SK-N-SH (cell line): Measurements from ENCODE around the gene APH1B. TPM values are rescaled to one million over a fixed set of nuclear protein-coding genes. Genes with fewer than 3 reads are reported as not detected.

Source experiments
- CTCF ChIA-PET: fragments of 300-600, 350-600 bp; formaldehyde crosslinking; extraction: SDS; loops from one replicate; lab custom pipeline; 2021; lab: Yijun Ruan, JAX
- POLR2A ChIA-PET: fragments of 350-600 bp; sonication (Branson Sonifier 250); formaldehyde crosslinking; extraction: SDS; loops from one replicate; lab custom pipeline; 2020; ENCODE audit warnings: antibody characterized with exemption, inconsistent platforms; lab: Yijun Ruan, JAX
- DNase-seq: peaks from one replicate; pipeline ENCODE4 v3.0.0; 2012
- H2AFZ ChIP-seq: fragments of 200-600 bp; sonication (generic); 2 replicates; pipeline ENCODE4 v1.8.1; 2016; ENCODE audit warnings: antibody characterized with exemption, mild to moderate bottlenecking, low read depth
- H3F3A ChIP-seq: fragments of 200-600 bp; sonication (generic); replicated peaks from 2 replicates; pipeline ENCODE3; 2016; ENCODE audit warnings: antibody characterized with exemption, mild to moderate bottlenecking; ENCODE audit not compliant: insufficient read depth
- H3K27ac ChIP-seq, 2 experiments: fragments of 200-500 bp in 1 of 2; fragments of 200-600 bp in 1 of 2; sonication (Bioruptor generic) in 1 of 2; sonication (generic), shearing (Covaris generic) in 1 of 2; 2 replicates each; pipeline versions ENCODE4 v1.5.1 to v1.6.1; 2014 to 2016; ENCODE audit warnings: low read depth in 2 of 2, inconsistent platforms in 1 of 2, low read length in 1 of 2, mild to moderate bottlenecking in 1 of 2, mixed read lengths in 1 of 2
- H3K27me3 ChIP-seq: fragments of 200-600 bp; sonication (generic), shearing (Covaris generic); 2 replicates; pipeline ENCODE4 v1.6.1; 2016; ENCODE audit warnings: mixed run types; ENCODE audit not compliant: insufficient read depth
- H3K36me3 ChIP-seq, 2 experiments: fragments of 200-500 bp in 1 of 2; fragments of 200-600 bp in 1 of 2; sonication (Bioruptor generic) in 1 of 2; sonication (generic) in 1 of 2; replicated peaks in 1 of 2; 2 replicates each; pipeline versions ENCODE3 to v1.5.1; 2014 to 2016; ENCODE audit warnings: low read length in 1 of 2, mild to moderate bottlenecking in 1 of 2; ENCODE audit not compliant: insufficient read depth in 2 of 2, control insufficient read depth in 1 of 2
- H3K4me1 ChIP-seq, 2 experiments: fragments of 200-500 bp in 1 of 2; fragments of 200-600 bp in 1 of 2; sonication (Bioruptor generic) in 1 of 2; sonication (generic), shearing (Covaris generic) in 1 of 2; 2 replicates each; pipeline versions ENCODE4 v1.5.1 to v1.6.1; 2014 to 2016; ENCODE audit warnings: low read depth in 1 of 2, low read length in 1 of 2, mixed run types in 1 of 2; ENCODE audit not compliant: insufficient read depth in 2 of 2, control insufficient read depth in 1 of 2
- H3K4me2 ChIP-seq: fragments of 200-600 bp; sonication (generic), shearing (Covaris generic); 2 replicates; pipeline ENCODE4 v1.6.1; 2017; ENCODE audit warnings: mixed run types
- H3K4me3 ChIP-seq, 2 experiments: fragments of 200-500 bp in 1 of 2; fragments of 200-600 bp in 1 of 2; sonication (Bioruptor generic) in 1 of 2; sonication (generic), shearing (Covaris generic) in 1 of 2; 2 replicates each; pipeline versions ENCODE4 v1.5.1 to v1.8.1; 2014 to 2016; ENCODE audit warnings: low read depth in 2 of 2, inconsistent platforms in 1 of 2, low read length in 1 of 2, mild to moderate bottlenecking in 1 of 2, mixed read lengths in 1 of 2, moderate library complexity in 1 of 2
- H3K79me2 ChIP-seq: fragments of 200-600 bp; sonication (generic); 2 replicates; pipeline ENCODE4 v1.8.1; 2017; ENCODE audit warnings: mild to moderate bottlenecking; ENCODE audit not compliant: insufficient read depth
- H3K9ac ChIP-seq: fragments of 200-600 bp; sonication (generic); 2 replicates; pipeline ENCODE4 v1.6.1; 2017; ENCODE audit warnings: mixed run types
- H3K9me2 ChIP-seq: fragments of 200-600 bp; sonication (generic); 2 replicates; pipeline ENCODE4 v1.6.1; 2017; ENCODE audit warnings: mixed run types
- H3K9me3 ChIP-seq: fragments of 200-600 bp; sonication (generic); 2 replicates; pipeline ENCODE4 v1.6.1; 2017; ENCODE audit warnings: mixed run types, mild to moderate bottlenecking, moderate library complexity
- H4K20me1 ChIP-seq: fragments of 200-600 bp; sonication (generic); 2 replicates; pipeline ENCODE4 v1.6.1; 2017; ENCODE audit warnings: mild to moderate bottlenecking, mixed run types; ENCODE audit not compliant: insufficient read depth
- CHD2 ChIP-seq: fragments of 150-350 bp; IDR thresholded peaks from 2 replicates; pipeline ENCODE4 v1.6.1; 2018; ENCODE audit warnings: low read length; ENCODE audit not compliant: partially characterized antibody
- ELF1 ChIP-seq: IDR thresholded peaks from 2 replicates; pipeline ENCODE4 v1.4.0; 2012
- EP300 ChIP-seq, 2 experiments: IDR thresholded peaks; 2 replicates each; pipeline versions ENCODE4 v1.4.0 to v1.6.1; 2012; ENCODE audit warnings: borderline replicate concordance in 1 of 2, low read depth in 1 of 2, low read length in 1 of 2
- EZH2phosphoT487 ChIP-seq: fragments of 200-600 bp; sonication (generic); IDR thresholded peaks from 2 replicates; pipeline ENCODE4 v1.6.1; 2017; ENCODE audit warnings: low read depth, mixed run types, mild to moderate bottlenecking, antibody characterized with exemption, moderate library complexity, borderline replicate concordance
- FOXJ3 ChIP-seq: sonication (generic); formaldehyde crosslinking; IDR thresholded peaks from 2 replicates; pipeline ENCODE4 v1.5.1; 2020; ENCODE audit warnings: mild to moderate bottlenecking, missing genetic modification reagents
- FOXM1 ChIP-seq: IDR thresholded peaks from 2 replicates; pipeline ENCODE4 v1.4.0; 2012; ENCODE audit warnings: low read depth, mild to moderate bottlenecking
- GABPA ChIP-seq: IDR thresholded peaks from 2 replicates; pipeline ENCODE4 v1.4.0; 2012; ENCODE audit warnings: low read depth, mild to moderate bottlenecking
- GATA2 ChIP-seq: sonication (generic); formaldehyde crosslinking; IDR thresholded peaks from 2 replicates; pipeline ENCODE4 v1.5.0; 2020; ENCODE audit warnings: mild to moderate bottlenecking, missing genetic modification reagents
- MEF2A ChIP-seq: IDR thresholded peaks from 2 replicates; pipeline ENCODE4 v1.4.0; 2012; ENCODE audit warnings: low read depth, borderline replicate concordance
- MXI1 ChIP-seq: IDR thresholded peaks from 2 replicates; pipeline ENCODE4 v1.6.1; 2012; ENCODE audit warnings: mild to moderate bottlenecking, low read depth, low read length, improper control_type of control experiment
- NFIC ChIP-seq: IDR thresholded peaks from 2 replicates; pipeline ENCODE4 v1.4.0; 2012; ENCODE audit warnings: borderline replicate concordance
- NRF1 ChIP-seq: IDR thresholded peaks from 2 replicates; pipeline ENCODE4 v1.6.1; 2012; ENCODE audit warnings: low read depth, mild to moderate bottlenecking, low read length
- PBX3 ChIP-seq: IDR thresholded peaks from 2 replicates; pipeline ENCODE4; 2012
- POLR2AphosphoS5 ChIP-seq: IDR thresholded peaks from 2 replicates; pipeline ENCODE4 v1.6.1; 2012; ENCODE audit warnings: low read depth, low read length
- RCOR1 ChIP-seq: fragments of 150-350 bp; IDR thresholded peaks from 2 replicates; pipeline ENCODE4 v1.6.1; 2017; ENCODE audit warnings: antibody characterized with exemption, low read length
- RFX5 ChIP-seq: IDR thresholded peaks from 2 replicates; pipeline ENCODE4 v1.6.1; 2012; ENCODE audit warnings: mild to moderate bottlenecking, improper control_type of control experiment, low read length
- RXRA ChIP-seq: IDR thresholded peaks from 2 replicates; pipeline ENCODE4 v1.4.0; 2012; ENCODE audit warnings: low read depth, mild to moderate bottlenecking, borderline replicate concordance
- SIN3A ChIP-seq: IDR thresholded peaks from 2 replicates; pipeline ENCODE4 v1.6.1; 2012; ENCODE audit warnings: low read depth, mild to moderate bottlenecking, low read length, moderate library complexity, borderline replicate concordance
- SMC3 ChIP-seq: IDR thresholded peaks from 2 replicates; pipeline ENCODE4 v1.6.1; 2012; ENCODE audit warnings: low read depth, low read length, improper control_type of control experiment
- TAF1 ChIP-seq: IDR thresholded peaks from 2 replicates; pipeline ENCODE4 v1.6.1; 2012; ENCODE audit warnings: low read depth, mild to moderate bottlenecking, low read length, moderate library complexity, borderline replicate concordance
- TCF12 ChIP-seq: IDR thresholded peaks from 2 replicates; pipeline ENCODE4 v1.4.0; 2012
- TEAD4 ChIP-seq: IDR thresholded peaks from 2 replicates; pipeline ENCODE4 v1.4.0; 2012; ENCODE audit warnings: mild to moderate bottlenecking, borderline replicate concordance; ENCODE audit not compliant: insufficient read depth
- WGBS: methylation state at CpG from one replicate; pipeline ENCODE4 v1.1.6; 2017; ENCODE audit warnings: low lambda C conversion rate; 5-methylcytosine and 5-hydroxymethylcytosine counted together
- polyA plus RNA-seq, 3 experiments: library from polyadenylated mRNA; depleted of rRNA; stranded (reverse); fragments of >200 nt; gene quantifications; 2 replicates each; pipeline ENCODE4 v1.2.3, GENCODE V29; 2012
- TF ChIP-seq, protein P1 (sequence below): IDR thresholded peaks from 2 replicates; pipeline ENCODE4 v1.4.0; 2012; ENCODE audit warnings: low read depth, borderline replicate concordance
- TF ChIP-seq, protein P2 (sequence below): fragments of 150-350 bp; IDR thresholded peaks from 2 replicates; pipeline ENCODE4 v1.6.1; 2016; ENCODE audit warnings: mild to moderate bottlenecking, low read depth, low read length
- TF ChIP-seq, protein P3 (sequence below): IDR thresholded peaks from 2 replicates; pipeline ENCODE4 v1.6.1; 2012; ENCODE audit warnings: mild to moderate bottlenecking, low read depth, low read length, moderate library complexity
- TF ChIP-seq, protein P4 (sequence below): fragments of 200-600 bp; sonication (generic); IDR thresholded peaks from 2 replicates; pipeline ENCODE4 v1.6.1; 2017; ENCODE audit warnings: antibody characterized with exemption, mild to moderate bottlenecking, moderate library complexity

Gene APH1B
- polyA plus RNA-seq, 1 of the 3 experiments (the other 2 are of a cell fraction) = 7.6 TPM

DNA sequence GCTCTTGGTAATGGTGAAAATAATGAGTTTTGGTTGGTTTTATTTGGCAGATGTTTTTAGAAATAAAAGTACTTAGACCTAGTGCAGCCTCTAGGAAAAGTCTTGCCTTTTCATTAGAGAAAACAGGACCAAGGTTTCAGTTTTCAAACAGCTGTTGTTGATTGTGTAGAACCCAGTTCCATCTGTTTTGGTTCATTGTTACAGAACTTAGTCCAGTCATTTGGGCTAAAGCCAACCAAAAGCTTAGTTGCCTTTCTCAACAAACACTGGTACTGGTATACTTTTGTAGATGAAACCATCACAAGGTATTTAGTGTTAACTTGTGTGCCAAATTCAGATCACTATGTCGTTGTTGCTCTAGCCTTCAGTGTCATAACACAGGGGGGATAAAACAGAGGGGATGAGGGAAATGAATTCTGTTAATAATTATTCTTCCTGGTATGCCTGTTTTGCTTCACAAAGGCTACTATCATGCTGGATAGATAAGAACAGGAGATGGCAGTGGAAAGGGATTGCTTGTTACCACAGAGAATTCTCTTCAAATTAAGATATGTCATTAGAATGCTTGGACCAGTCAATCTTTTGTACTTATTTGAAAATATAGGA lies 12.6 kb upstream of the APH1B start:
- no peaks in the 10 kb centered on the region for H3K9me3 ChIP-seq
- H3K9ac ChIP-seq = no peak overlapping the region
- H3K4me2 ChIP-seq = no peak overlapping the region
- no peaks in the 10 kb centered on the region for H3K27me3 ChIP-seq
- no peaks in the 10 kb centered on the region for H3K9me2 ChIP-seq
- H3F3A ChIP-seq = peaks cover 5% of the 10 kb centered on the region
- peak overlapping the region; percentile 16 to 34; a peak in 2 of 4 replicates for H3K27ac ChIP-seq
- H3K4me3 ChIP-seq = no peak overlapping the region
- H2AFZ ChIP-seq = no peak overlapping the region
- POLR2A ChIA-PET = interaction anchor here (0.6 to 1.2 kb wide), 2 partner anchors 12 to 107 kb away, joined by 3 to 7 read pairs; partner anchors contain the start of genes APH1B and RPS27L
- DNase-seq = peak; percentile 40
- WGBS = 19% methylated on average over 1 of the region's 1 CpG
- no peaks in the 10 kb centered on the region for H3K79me2 ChIP-seq
- H4K20me1 ChIP-seq = no peaks in the 10 kb centered on the region
- CTCF ChIA-PET = interaction anchor here (1.0 to 1.7 kb wide), 3 partner anchors 9 to 217 kb away, joined by 4 to 6 read pairs (median 4); no protein-coding TSS in a partner anchor
- no peaks in the 10 kb centered on the region; a peak in 1 of 4 replicates for H3K4me1 ChIP-seq
- H3K36me3 ChIP-seq = peaks cover 14 to 54% of the 10 kb centered on the region in 2 experiments
- TF ChIP-seq, protein P1, sequence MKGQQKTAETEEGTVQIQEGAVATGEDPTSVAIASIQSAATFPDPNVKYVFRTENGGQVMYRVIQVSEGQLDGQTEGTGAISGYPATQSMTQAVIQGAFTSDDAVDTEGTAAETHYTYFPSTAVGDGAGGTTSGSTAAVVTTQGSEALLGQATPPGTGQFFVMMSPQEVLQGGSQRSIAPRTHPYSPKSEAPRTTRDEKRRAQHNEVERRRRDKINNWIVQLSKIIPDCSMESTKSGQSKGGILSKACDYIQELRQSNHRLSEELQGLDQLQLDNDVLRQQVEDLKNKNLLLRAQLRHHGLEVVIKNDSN = no peak
- TF ChIP-seq, protein P2, sequence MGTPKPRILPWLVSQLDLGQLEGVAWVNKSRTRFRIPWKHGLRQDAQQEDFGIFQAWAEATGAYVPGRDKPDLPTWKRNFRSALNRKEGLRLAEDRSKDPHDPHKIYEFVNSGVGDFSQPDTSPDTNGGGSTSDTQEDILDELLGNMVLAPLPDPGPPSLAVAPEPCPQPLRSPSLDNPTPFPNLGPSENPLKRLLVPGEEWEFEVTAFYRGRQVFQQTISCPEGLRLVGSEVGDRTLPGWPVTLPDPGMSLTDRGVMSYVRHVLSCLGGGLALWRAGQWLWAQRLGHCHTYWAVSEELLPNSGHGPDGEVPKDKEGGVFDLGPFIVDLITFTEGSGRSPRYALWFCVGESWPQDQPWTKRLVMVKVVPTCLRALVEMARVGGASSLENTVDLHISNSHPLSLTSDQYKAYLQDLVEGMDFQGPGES = no peak
- TF ChIP-seq NRF1 (no peak), MEF2A (no peak), SIN3A (no peak), RXRA (no peak), EZH2phosphoT487 (no peak), EP300 (IDR thresholded peaks at IDR 0.05; ENCODE audit: borderline replicate concordance in 1 of 2, low read depth in 1 of 2, low read length in 1 of 2) (peak in 1 of 2 experiments; percentile 27; a peak in 1 of 4 replicates), FOXJ3 (CRISPR knock-in tag) (no peak), RCOR1 (0 out of 2 replicates have a peak, but pooled peaks have one; percentile 44), TCF12 (no peak), GATA2 (CRISPR knock-in tag) (peak; percentile 40), TAF1 (no peak), CHD2 (peak; percentile 11), ELF1 (no peak), POLR2AphosphoS5 (no peak), GABPA (no peak), NFIC (no peak), MXI1 (no peak), TEAD4 (no peak), PBX3 (no peak), FOXM1 (no peak), RFX5 (no peak), SMC3 (no peak)
- TF ChIP-seq, protein P3, sequence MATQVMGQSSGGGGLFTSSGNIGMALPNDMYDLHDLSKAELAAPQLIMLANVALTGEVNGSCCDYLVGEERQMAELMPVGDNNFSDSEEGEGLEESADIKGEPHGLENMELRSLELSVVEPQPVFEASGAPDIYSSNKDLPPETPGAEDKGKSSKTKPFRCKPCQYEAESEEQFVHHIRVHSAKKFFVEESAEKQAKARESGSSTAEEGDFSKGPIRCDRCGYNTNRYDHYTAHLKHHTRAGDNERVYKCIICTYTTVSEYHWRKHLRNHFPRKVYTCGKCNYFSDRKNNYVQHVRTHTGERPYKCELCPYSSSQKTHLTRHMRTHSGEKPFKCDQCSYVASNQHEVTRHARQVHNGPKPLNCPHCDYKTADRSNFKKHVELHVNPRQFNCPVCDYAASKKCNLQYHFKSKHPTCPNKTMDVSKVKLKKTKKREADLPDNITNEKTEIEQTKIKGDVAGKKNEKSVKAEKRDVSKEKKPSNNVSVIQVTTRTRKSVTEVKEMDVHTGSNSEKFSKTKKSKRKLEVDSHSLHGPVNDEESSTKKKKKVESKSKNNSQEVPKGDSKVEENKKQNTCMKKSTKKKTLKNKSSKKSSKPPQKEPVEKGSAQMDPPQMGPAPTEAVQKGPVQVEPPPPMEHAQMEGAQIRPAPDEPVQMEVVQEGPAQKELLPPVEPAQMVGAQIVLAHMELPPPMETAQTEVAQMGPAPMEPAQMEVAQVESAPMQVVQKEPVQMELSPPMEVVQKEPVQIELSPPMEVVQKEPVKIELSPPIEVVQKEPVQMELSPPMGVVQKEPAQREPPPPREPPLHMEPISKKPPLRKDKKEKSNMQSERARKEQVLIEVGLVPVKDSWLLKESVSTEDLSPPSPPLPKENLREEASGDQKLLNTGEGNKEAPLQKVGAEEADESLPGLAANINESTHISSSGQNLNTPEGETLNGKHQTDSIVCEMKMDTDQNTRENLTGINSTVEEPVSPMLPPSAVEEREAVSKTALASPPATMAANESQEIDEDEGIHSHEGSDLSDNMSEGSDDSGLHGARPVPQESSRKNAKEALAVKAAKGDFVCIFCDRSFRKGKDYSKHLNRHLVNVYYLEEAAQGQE = no peak
- TF ChIP-seq, protein P4, sequence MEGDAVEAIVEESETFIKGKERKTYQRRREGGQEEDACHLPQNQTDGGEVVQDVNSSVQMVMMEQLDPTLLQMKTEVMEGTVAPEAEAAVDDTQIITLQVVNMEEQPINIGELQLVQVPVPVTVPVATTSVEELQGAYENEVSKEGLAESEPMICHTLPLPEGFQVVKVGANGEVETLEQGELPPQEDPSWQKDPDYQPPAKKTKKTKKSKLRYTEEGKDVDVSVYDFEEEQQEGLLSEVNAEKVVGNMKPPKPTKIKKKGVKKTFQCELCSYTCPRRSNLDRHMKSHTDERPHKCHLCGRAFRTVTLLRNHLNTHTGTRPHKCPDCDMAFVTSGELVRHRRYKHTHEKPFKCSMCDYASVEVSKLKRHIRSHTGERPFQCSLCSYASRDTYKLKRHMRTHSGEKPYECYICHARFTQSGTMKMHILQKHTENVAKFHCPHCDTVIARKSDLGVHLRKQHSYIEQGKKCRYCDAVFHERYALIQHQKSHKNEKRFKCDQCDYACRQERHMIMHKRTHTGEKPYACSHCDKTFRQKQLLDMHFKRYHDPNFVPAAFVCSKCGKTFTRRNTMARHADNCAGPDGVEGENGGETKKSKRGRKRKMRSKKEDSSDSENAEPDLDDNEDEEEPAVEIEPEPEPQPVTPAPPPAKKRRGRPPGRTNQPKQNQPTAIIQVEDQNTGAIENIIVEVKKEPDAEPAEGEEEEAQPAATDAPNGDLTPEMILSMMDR = no peak
